ENCODE results near the gene VARS1.

- TF ChIP-seq, protein P1, sequence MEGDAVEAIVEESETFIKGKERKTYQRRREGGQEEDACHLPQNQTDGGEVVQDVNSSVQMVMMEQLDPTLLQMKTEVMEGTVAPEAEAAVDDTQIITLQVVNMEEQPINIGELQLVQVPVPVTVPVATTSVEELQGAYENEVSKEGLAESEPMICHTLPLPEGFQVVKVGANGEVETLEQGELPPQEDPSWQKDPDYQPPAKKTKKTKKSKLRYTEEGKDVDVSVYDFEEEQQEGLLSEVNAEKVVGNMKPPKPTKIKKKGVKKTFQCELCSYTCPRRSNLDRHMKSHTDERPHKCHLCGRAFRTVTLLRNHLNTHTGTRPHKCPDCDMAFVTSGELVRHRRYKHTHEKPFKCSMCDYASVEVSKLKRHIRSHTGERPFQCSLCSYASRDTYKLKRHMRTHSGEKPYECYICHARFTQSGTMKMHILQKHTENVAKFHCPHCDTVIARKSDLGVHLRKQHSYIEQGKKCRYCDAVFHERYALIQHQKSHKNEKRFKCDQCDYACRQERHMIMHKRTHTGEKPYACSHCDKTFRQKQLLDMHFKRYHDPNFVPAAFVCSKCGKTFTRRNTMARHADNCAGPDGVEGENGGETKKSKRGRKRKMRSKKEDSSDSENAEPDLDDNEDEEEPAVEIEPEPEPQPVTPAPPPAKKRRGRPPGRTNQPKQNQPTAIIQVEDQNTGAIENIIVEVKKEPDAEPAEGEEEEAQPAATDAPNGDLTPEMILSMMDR (IDR thresholded peaks at IDR 0.05; ENCODE audit: low read length): no peak
- TF ChIP-seq EZH2 (optimal IDR thresholded peaks at IDR 0.05; ENCODE audit: low read depth, low read length): no peak
- TF ChIP-seq EZH2phosphoT487 (IDR thresholded peaks at IDR 0.05; ENCODE audit: low read length): no peak
Observed at GRCh38 chr6:31784098-31784925, 11.2 kb downstream of the VARS1 start.

All from MM.1S (cell line).